ENCODE measurements around the gene KLHL25.

The KLHL25 gene

GRCh38 chr15:85768595-85769168 lies 26.0 kb downstream of the KLHL25 start:
- H3K27ac ChIP-seq (ENCODE audit: low read length) = no peak overlapping the region
- no peaks in the 10 kb centered on the region for H3K4me1 ChIP-seq (ENCODE audit: insufficient read depth, low read length)
- DNase-seq = no peak
- no peak overlapping the region for H3K4me2 ChIP-seq (ENCODE audit: insufficient read depth, low read length)
- H3K36me3 ChIP-seq (ENCODE audit: insufficient read depth, low read length) = peaks cover 17% of the 10 kb centered on the region
- ATAC-seq (ENCODE audit: insufficient read depth, low read depth) = no peak
- no peak for TF ChIP-seq CTCF (IDR thresholded peaks at IDR 0.05; ENCODE audit: borderline replicate concordance, extremely low read depth, low read length, poor library complexity, severe bottlenecking)
- TF ChIP-seq EZH2 (IDR thresholded peaks at IDR 0.05; ENCODE audit: borderline replicate concordance, low read depth, low read length, severe bottlenecking) = no peak
- no peaks in the 10 kb centered on the region for H3K9me3 ChIP-seq (ENCODE audit: insufficient read depth, low read length, severe bottlenecking)
- peaks cover 31% of the 10 kb centered on the region for H3K79me2 ChIP-seq (ENCODE audit: insufficient read depth, low read length)
- no peaks in the 10 kb centered on the region for H3K27me3 ChIP-seq (ENCODE audit: insufficient read depth, low read length, poor library complexity)
- no peak overlapping the region for H3K4me3 ChIP-seq (ENCODE audit: low read depth in 1 of 2, low read length in 2 of 2)
- H3K9ac ChIP-seq (ENCODE audit: low read depth, low read length) = no peak overlapping the region
- H2AFZ ChIP-seq (ENCODE audit: low read depth, low read length) = no peak overlapping the region
- H4K20me1 ChIP-seq (ENCODE audit: insufficient read depth, low read length) = peaks cover 58% of the 10 kb centered on the region

GRCh38 chr15:85767785-85768529 lies 26.8 kb downstream of the KLHL25 start:
- no peak for TF ChIP-seq EZH2 (IDR thresholded peaks at IDR 0.05; ENCODE audit: borderline replicate concordance, low read depth, low read length, severe bottlenecking)
- no peak for TF ChIP-seq CTCF (IDR thresholded peaks at IDR 0.05; ENCODE audit: borderline replicate concordance, extremely low read depth, low read length, poor library complexity, severe bottlenecking)
- H3K4me3 ChIP-seq (ENCODE audit: low read depth in 1 of 2, low read length in 2 of 2) = no peak overlapping the region

GRCh38 chr15:85766001-85766831 lies 28.5 kb downstream of the KLHL25 start:
- H4K20me1 ChIP-seq (ENCODE audit: insufficient read depth, low read length) = peaks cover 36% of the 10 kb centered on the region
- H3K27me3 ChIP-seq (ENCODE audit: insufficient read depth, low read length, poor library complexity) = no peaks in the 10 kb centered on the region
- no peak overlapping the region for H3K4me2 ChIP-seq (ENCODE audit: insufficient read depth, low read length)

More at GRCh38 chr15:85767785-85768529, 26.8 kb downstream of the KLHL25 start:
- H3K27me3 ChIP-seq (ENCODE audit: insufficient read depth, low read length, poor library complexity) = no peaks in the 10 kb centered on the region
- H3K79me2 ChIP-seq (ENCODE audit: insufficient read depth, low read length) = peaks cover 24% of the 10 kb centered on the region
- no peaks in the 10 kb centered on the region for H3K4me1 ChIP-seq (ENCODE audit: insufficient read depth, low read length)
- ATAC-seq (ENCODE audit: insufficient read depth, low read depth) (no peak), DNase-seq (no peak)
- H4K20me1 ChIP-seq (ENCODE audit: insufficient read depth, low read length) = peaks cover 51% of the 10 kb centered on the region
- H3K9ac ChIP-seq (ENCODE audit: low read depth, low read length) = no peak overlapping the region
- no peak overlapping the region for H3K4me2 ChIP-seq (ENCODE audit: insufficient read depth, low read length)
- H3K27ac ChIP-seq (ENCODE audit: low read length) = no peak overlapping the region
- H3K9me3 ChIP-seq (ENCODE audit: insufficient read depth, low read length, severe bottlenecking) = no peaks in the 10 kb centered on the region
- no peak overlapping the region for H2AFZ ChIP-seq (ENCODE audit: low read depth, low read length)
- peaks cover 20% of the 10 kb centered on the region for H3K36me3 ChIP-seq (ENCODE audit: insufficient read depth, low read length)

More at GRCh38 chr15:85766001-85766831, 28.5 kb downstream of the KLHL25 start:
- ATAC-seq (ENCODE audit: insufficient read depth, low read depth) = no peak
- DNase-seq = no peak
- Histone ChIP-seq H3K9ac (ENCODE audit: low read depth, low read length) (no peak overlapping the region), H2AFZ (ENCODE audit: low read depth, low read length) (no peak overlapping the region), H3K79me2 (ENCODE audit: insufficient read depth, low read length) (peaks cover 16% of the 10 kb centered on the region), H3K4me3 (ENCODE audit: low read depth in 1 of 2, low read length in 2 of 2) (no peak overlapping the region), H3K27ac (ENCODE audit: low read length) (no peak overlapping the region), H3K9me3 (ENCODE audit: insufficient read depth, low read length, severe bottlenecking) (no peaks in the 10 kb centered on the region), H3K4me1 (ENCODE audit: insufficient read depth, low read length) (no peaks in the 10 kb centered on the region), H3K36me3 (ENCODE audit: insufficient read depth, low read length) (peaks cover 20% of the 10 kb centered on the region)
- TF ChIP-seq CTCF (IDR thresholded peaks at IDR 0.05; ENCODE audit: borderline replicate concordance, extremely low read depth, low read length, poor library complexity, severe bottlenecking) (no peak), EZH2 (IDR thresholded peaks at IDR 0.05; ENCODE audit: borderline replicate concordance, low read depth, low read length, severe bottlenecking) (no peak)
